Measurements from ENCODE around the gene ZNF568. TPM values are rescaled to one million over a fixed set of nuclear protein-coding genes. Genes with fewer than 3 reads are reported as not detected.

Gene ZNF568
- polyA plus RNA-seq, 6 donors from 2014 or later = 7.3 to 19.1 (median 13.0) TPM

- H3K27ac Mint-ChIP-seq = peak overlapping the region in 2 of 6 donors; percentile 90 to 95
- H3K9me3 Mint-ChIP-seq = peaks cover 0 to 4% (median 0%) of the 10 kb centered on the region in 7 donors
- H3K36me3 Mint-ChIP-seq = peaks cover 0 to 3% of the 10 kb centered on the region in 2 donors
- H3K27me3 Mint-ChIP-seq = no peaks in the 10 kb centered on the region
- H3K4me3 Mint-ChIP-seq = peak overlapping the region; percentile 77 to 100 (median 99)
- ATAC-seq (ENCODE audit: low read depth in 2 of 2) (peak in 1 of 2 donors; percentile 2), DNase-seq (no peak)
- H3K4me1 Mint-ChIP-seq = peaks cover 11 to 22% (median 20%) of the 10 kb centered on the region in 3 donors
These were observed 56.4 kb downstream of the ZNF568 start for GRCh38 chr19:36972571-36972970.

DNA sequence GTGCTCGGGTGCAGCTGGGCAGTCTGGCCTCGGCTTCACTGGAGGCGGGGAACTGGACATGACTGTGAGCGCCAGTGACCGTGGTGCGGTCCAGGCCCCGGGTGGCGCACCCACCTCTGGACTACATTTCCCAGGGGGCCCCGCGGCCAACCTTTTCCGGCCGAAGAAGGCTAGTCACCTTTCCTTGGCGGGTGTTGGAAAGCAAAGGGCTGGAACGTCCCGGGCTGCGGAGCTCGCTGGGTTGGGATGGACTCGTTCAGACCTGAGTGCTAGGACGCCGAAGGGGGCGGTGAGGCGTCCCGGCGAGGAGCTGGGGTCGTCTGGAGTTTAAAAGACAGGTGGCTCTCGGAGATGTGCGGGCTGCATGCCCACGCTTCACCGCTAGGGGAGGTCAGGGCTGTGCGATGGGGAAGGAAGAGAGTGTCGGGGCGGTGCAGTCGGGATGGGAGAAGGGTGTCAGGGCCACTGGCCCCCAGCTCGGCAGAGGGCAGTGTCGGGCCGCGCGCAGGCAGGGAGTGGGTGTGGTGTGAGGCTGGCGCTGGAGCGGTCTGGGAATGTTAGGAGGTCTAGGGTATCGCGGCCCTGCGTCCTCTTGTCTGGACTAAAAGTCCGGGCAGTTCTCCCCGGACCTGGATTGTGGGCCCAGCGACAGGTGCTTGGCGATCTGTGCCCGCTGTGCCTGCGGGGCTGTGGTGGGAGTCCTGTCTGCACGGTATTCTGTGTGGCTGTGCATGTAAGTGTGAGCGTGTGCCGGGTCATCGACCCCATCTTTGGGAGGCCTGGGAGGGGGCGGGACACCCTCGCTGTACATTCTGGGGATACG is 57.1 kb downstream of the ZNF568 start:
- H3K4me3 Mint-ChIP-seq = peak overlapping the region; percentile 88 to 100 (median 99)
- peak overlapping the region; percentile 90 to 97 (median 96) for H3K27ac Mint-ChIP-seq
- peak; percentile 94 to 96 for ATAC-seq (ENCODE audit: low read depth in 2 of 2)

DNA sequence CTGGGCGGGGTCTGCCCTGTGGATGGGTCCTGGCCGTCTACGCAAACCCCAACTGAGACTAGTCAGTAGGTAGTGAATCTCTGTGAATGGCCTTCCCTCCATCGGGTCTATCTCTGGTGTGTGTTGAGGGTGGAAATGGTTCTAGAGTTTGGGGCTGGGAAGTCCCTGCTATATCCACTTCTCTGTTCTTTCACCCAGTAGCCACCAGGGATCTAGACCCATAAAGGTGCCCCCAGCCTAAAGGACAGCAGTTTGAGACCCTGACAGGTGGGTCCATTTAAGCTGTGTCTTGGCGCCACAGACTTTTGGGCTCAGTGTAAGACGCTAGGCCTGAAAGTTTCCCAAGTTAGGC is 57.7 kb downstream of the ZNF568 start:
- ATAC-seq (ENCODE audit: low read depth in 2 of 2) = peak; percentile 27 to 28
- Mint-ChIP-seq H3K36me3 (peaks cover 7 to 16% of the 10 kb centered on the region in 2 donors), H3K4me1 (peaks cover 13 to 22% (median 20%) of the 10 kb centered on the region in 3 donors), H3K27me3 (no peaks in the 10 kb centered on the region), H3K4me3 (peak overlapping the region; percentile 88 to 100 (median 99)), H3K9me3 (peaks cover 0 to 7% (median 0%) of the 10 kb centered on the region in 7 donors), H3K27ac (peak overlapping the region in 5 of 6 donors; percentile 59 to 96 (median 95))
- DNase-seq = peak; percentile 2

More for the DNA sequence above, 57.1 kb downstream of the ZNF568 start:
- peak; percentile 79 for DNase-seq
- Mint-ChIP-seq H3K9me3 (peaks cover 0 to 4% (median 0%) of the 10 kb centered on the region in 7 donors), H3K4me1 (peaks cover 13 to 22% (median 20%) of the 10 kb centered on the region in 3 donors), H3K27me3 (no peaks in the 10 kb centered on the region), H3K36me3 (peaks cover 1 to 10% of the 10 kb centered on the region in 2 donors)

- Mint-ChIP-seq H3K9me3 (peaks cover 7 to 35% (median 20%) of the 10 kb centered on the region in 7 donors), H3K36me3 (peaks cover 39 to 49% of the 10 kb centered on the region in 2 donors), H3K27ac (no peak overlapping the region), H3K4me1 (peaks cover 0 to 10% (median 0%) of the 10 kb centered on the region in 3 donors), H3K27me3 (no peaks in the 10 kb centered on the region), H3K4me3 (no peak overlapping the region)
- ATAC-seq (ENCODE audit: low read depth in 2 of 2) (no peak), DNase-seq (no peak)
These were observed 70.0 kb downstream of the ZNF568 start for GRCh38 chr19:36986131-36986530.

GRCh38 chr19:36986601-36987000 is 70.5 kb downstream of the ZNF568 start:
- no peak overlapping the region for H3K27ac Mint-ChIP-seq
- H3K9me3 Mint-ChIP-seq = peaks cover 8 to 39% (median 23%) of the 10 kb centered on the region in 7 donors
- no peak overlapping the region for H3K4me3 Mint-ChIP-seq
- peaks cover 0 to 10% (median 0%) of the 10 kb centered on the region in 3 donors for H3K4me1 Mint-ChIP-seq
- DNase-seq = no peak
- no peaks in the 10 kb centered on the region for H3K27me3 Mint-ChIP-seq
- H3K36me3 Mint-ChIP-seq = peaks cover 44 to 51% of the 10 kb centered on the region in 2 donors
- ATAC-seq (ENCODE audit: low read depth in 2 of 2) = no peak

- Mint-ChIP-seq H3K27ac (no peak overlapping the region), H3K27me3 (no peaks in the 10 kb centered on the region), H3K4me1 (peaks cover 0 to 10% (median 0%) of the 10 kb centered on the region in 3 donors), H3K36me3 (peaks cover 47 to 56% of the 10 kb centered on the region in 2 donors), H3K4me3 (no peak overlapping the region), H3K9me3 (peaks cover 11 to 44% (median 27%) of the 10 kb centered on the region in 7 donors)
- no peak for DNase-seq
- ATAC-seq (ENCODE audit: low read depth in 2 of 2) = no peak
These were observed 71.0 kb downstream of the ZNF568 start for GRCh38 chr19:36987091-36987490.

DNA sequence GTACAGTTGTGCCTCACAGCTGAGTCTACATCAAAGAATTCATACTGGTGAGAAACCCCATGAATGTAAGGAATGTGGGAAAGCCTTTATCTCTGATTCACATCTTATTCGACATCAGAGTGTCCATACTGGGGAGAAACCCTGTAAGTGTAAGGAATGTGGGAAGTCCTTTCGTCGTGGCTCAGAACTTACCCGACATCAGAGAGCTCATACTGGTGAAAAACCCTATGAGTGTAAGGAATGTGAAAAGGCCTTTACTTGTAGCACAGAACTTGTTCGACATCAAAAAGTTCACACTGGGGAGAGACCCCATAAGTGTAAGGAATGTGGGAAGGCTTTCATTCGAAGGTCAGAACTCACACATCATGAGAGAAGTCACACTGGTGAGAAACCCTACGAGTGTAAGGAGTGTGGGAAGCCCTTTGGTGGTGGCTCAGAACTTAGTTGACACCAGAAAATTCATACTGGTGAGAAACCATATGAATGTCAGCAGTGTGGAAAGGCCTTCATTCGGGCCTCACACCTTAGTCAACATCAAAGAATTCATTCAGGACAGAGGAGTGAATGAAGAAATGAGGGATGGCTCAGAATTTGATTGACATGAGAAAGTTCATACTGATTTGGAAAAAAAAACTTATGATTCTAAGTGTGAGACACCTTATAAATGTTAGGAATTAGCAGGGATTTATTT is 81.2 kb downstream of the ZNF568 start:
- ATAC-seq (ENCODE audit: low read depth in 2 of 2) = no peak
- Mint-ChIP-seq H3K27ac (no peak overlapping the region), H3K9me3 (peaks cover 12 to 75% (median 62%) of the 10 kb centered on the region in 7 donors), H3K36me3 (peaks cover 48 to 57% of the 10 kb centered on the region in 2 donors), H3K4me1 (no peaks in the 10 kb centered on the region), H3K27me3 (no peaks in the 10 kb centered on the region), H3K4me3 (peak overlapping the region in 1 of 8 donors; percentile 15)
- DNase-seq = no peak

DNA sequence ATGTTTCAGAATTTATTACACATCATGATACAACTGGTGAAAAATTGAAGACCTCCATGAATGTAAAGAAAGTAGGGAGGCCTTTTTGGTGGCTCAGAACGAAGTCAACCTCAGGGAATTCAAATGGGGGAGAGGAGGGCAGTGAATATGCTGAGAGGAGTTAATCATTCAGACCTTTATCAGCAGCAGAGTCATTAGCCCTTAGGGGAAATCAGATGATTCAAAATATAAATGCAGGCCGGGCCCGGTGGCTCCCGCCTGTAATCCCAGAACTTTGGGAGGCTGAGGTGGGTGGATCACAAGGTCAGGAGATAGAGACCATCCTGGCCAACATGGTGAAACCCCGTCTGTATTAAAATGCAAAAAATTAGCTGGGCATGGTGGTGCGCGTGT is 81.7 kb downstream of the ZNF568 start:
- H3K4me1 Mint-ChIP-seq = no peaks in the 10 kb centered on the region
- no peak for DNase-seq
- ATAC-seq (ENCODE audit: low read depth in 2 of 2) = no peak
- peaks cover 43 to 51% of the 10 kb centered on the region in 2 donors for H3K36me3 Mint-ChIP-seq
- no peak overlapping the region for H3K27ac Mint-ChIP-seq
- H3K4me3 Mint-ChIP-seq = no peak overlapping the region
- peaks cover 12 to 73% (median 56%) of the 10 kb centered on the region in 7 donors for H3K9me3 Mint-ChIP-seq
- no peaks in the 10 kb centered on the region for H3K27me3 Mint-ChIP-seq

- ATAC-seq (ENCODE audit: low read depth in 2 of 2) (no peak), DNase-seq (no peak)
- Mint-ChIP-seq H3K27me3 (no peaks in the 10 kb centered on the region), H3K27ac (no peak overlapping the region), H3K9me3 (peaks cover 5 to 59% (median 45%) of the 10 kb centered on the region in 7 donors), H3K36me3 (peaks cover 30 to 36% of the 10 kb centered on the region in 2 donors), H3K4me3 (no peak overlapping the region), H3K4me1 (no peaks in the 10 kb centered on the region)
These were observed 83.2 kb downstream of the ZNF568 start for GRCh38 chr19:36999313-36999712.

DNA sequence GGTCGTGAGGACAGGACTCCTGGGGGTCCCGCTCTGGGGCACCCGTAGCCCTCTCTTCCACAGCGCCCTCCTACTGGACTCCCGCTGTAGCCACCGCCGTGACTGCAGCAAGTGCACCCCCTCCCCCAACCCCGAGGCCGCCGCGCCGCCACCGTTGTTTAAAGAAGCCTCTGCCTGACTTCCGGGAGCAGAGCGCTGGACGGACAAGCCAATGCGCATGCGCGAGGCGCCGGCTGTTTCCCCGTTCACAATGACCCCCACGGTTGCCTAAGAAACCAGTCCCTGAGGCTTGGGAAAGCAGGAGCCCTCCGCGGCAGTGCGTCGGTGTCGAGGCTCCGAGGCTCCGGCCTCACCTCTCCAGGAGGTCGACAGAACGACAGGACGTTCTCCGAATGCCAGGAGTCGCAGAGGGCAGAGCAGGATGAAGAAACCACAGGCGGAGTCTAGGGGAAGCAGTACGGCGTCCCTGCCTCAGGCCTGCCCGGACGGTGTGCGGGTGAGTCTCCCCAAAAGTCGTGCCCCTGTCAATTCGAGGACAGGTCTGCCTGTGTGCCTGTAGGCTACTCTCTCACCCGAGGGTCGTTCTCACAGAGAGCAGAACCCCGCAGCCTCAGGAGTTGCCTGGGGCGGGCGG is 91.6 kb downstream of the ZNF568 start:
- no peaks in the 10 kb centered on the region for H3K27me3 Mint-ChIP-seq
- H3K4me3 Mint-ChIP-seq = peak overlapping the region; percentile 66 to 95 (median 84)
- H3K36me3 Mint-ChIP-seq = peaks cover 5 to 33% of the 10 kb centered on the region in 2 donors
- H3K4me1 Mint-ChIP-seq = peaks cover 6 to 22% (median 11%) of the 10 kb centered on the region in 3 donors
- H3K9me3 Mint-ChIP-seq = peaks cover 8 to 43% (median 21%) of the 10 kb centered on the region in 7 donors
- peak; percentile 64 for DNase-seq
- H3K27ac Mint-ChIP-seq = peak overlapping the region in 3 of 6 donors; percentile 66 to 82 (median 80)
- ATAC-seq (ENCODE audit: low read depth in 2 of 2) = peak; percentile 55 to 89

GRCh38 chr19:37009871-37010270 is 93.7 kb downstream of the ZNF568 start:
- DNase-seq (no peak), ATAC-seq (ENCODE audit: low read depth in 2 of 2) (no peak)
- H3K36me3 Mint-ChIP-seq = peaks cover 5 to 41% of the 10 kb centered on the region in 2 donors
- H3K4me3 Mint-ChIP-seq = no peak overlapping the region
- H3K27me3 Mint-ChIP-seq = no peaks in the 10 kb centered on the region
- peaks cover 8 to 22% (median 11%) of the 10 kb centered on the region in 3 donors for H3K4me1 Mint-ChIP-seq
- no peak overlapping the region for H3K27ac Mint-ChIP-seq
- H3K9me3 Mint-ChIP-seq = peaks cover 12 to 53% (median 27%) of the 10 kb centered on the region in 7 donors

DNA sequence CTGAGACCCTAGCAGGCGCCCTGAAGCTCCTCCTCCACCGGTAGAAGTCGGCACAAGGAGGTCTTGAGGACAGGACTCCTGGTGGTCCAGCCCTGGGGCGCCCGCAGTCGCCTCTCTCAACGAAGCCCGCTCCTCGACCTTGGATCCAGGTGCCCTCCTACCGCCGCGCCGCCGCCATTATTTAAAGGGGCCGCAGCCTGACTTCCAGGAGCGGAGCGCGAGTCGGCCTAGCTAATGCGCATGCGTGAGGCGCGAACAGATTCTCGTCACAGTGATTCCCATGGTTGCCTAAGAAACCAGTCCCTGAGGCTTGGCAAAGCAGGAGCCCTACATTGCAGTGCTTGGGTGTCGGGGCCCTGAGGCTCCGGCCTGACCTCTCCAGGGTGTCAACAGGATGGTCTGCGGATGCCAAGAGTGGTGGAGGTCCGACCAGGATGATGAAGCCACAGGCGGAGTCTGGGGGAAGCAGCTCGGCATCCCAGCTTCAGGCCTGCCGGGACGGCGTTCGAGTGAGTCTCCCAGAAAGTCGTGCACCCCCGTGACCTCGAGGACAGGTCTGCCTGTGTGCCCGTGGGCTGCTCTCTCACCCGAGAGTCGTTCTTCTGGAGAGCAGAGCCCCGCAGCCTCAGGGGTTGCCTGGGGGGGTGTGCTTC is 96.1 kb downstream of the ZNF568 start:
- H3K4me3 Mint-ChIP-seq = no peak overlapping the region
- H3K36me3 Mint-ChIP-seq = peaks cover 10 to 51% of the 10 kb centered on the region in 2 donors
- peaks cover 7 to 22% (median 8%) of the 10 kb centered on the region in 3 donors for H3K4me1 Mint-ChIP-seq
- ATAC-seq (ENCODE audit: low read depth in 2 of 2) = no peak
- peaks cover 18 to 59% (median 35%) of the 10 kb centered on the region in 7 donors for H3K9me3 Mint-ChIP-seq
- no peak overlapping the region for H3K27ac Mint-ChIP-seq
- DNase-seq = no peak
- H3K27me3 Mint-ChIP-seq = no peaks in the 10 kb centered on the region

Measured in naive B cell (primary cell).